ENCODE results near the gene MMP12. TPM values are rescaled to one million over a fixed set of nuclear protein-coding genes. Genes with fewer than 3 reads are reported as not detected.

Gene MMP12
- total RNA-seq, 1 donor: 3.0 TPM

GRCh38 chr11:102850973-102851745, 23.6 kb downstream of the MMP12 start:
- no peak overlapping the region for H3K4me3 ChIP-seq (ENCODE audit: low read depth, low read length)
- peak; percentile 46 for DNase-seq (ENCODE audit: low read depth)
- no peak for TF ChIP-seq CTCF (IDR thresholded peaks at IDR 0.05; ENCODE audit: insufficient read depth, low read depth, low read length)

GRCh38 chr11:102849311-102849710, 25.5 kb downstream of the MMP12 start:
- no peak for TF ChIP-seq CTCF (IDR thresholded peaks at IDR 0.05; ENCODE audit: insufficient read depth, low read depth, low read length)
- DNase-seq (ENCODE audit: low read depth): peak; percentile 64
- no peak overlapping the region for H3K4me3 ChIP-seq (ENCODE audit: low read depth, low read length)

- DNase-seq (ENCODE audit: low read depth): no peak
- no peak for TF ChIP-seq CTCF (IDR thresholded peaks at IDR 0.05; ENCODE audit: insufficient read depth, low read depth, low read length)
- no peak overlapping the region for H3K4me3 ChIP-seq (ENCODE audit: low read depth, low read length)
Observed at GRCh38 chr11:102846292-102846691, 28.5 kb downstream of the MMP12 start.

GRCh38 chr11:102843489-102843888, 31.3 kb downstream of the MMP12 start, which contains the start of gene MMP3:
Gene MMP3, minus strand, starts transcription at chr11:102843609. Its CDS starts 63 bp downstream, at chr11:102843546.
- no peak for DNase-seq (ENCODE audit: low read depth)
- H3K4me3 ChIP-seq (ENCODE audit: low read depth, low read length): no peak within 1 kb of the TSS
- no peak for TF ChIP-seq CTCF (IDR thresholded peaks at IDR 0.05; ENCODE audit: insufficient read depth, low read depth, low read length)

- no peak for TF ChIP-seq CTCF (IDR thresholded peaks at IDR 0.05; ENCODE audit: insufficient read depth, low read depth, low read length)
- H3K4me3 ChIP-seq (ENCODE audit: low read depth, low read length): no peak overlapping the region
- no peak for DNase-seq (ENCODE audit: low read depth)
Observed at GRCh38 chr11:102842930-102843329, 31.9 kb downstream of the MMP12 start.

GRCh38 chr11:102840018-102840417, 34.8 kb downstream of the MMP12 start:
- no peak for DNase-seq (ENCODE audit: low read depth)
- no peak for TF ChIP-seq CTCF (IDR thresholded peaks at IDR 0.05; ENCODE audit: insufficient read depth, low read depth, low read length)
- no peak overlapping the region for H3K4me3 ChIP-seq (ENCODE audit: low read depth, low read length)

- no peak for TF ChIP-seq CTCF (IDR thresholded peaks at IDR 0.05; ENCODE audit: insufficient read depth, low read depth, low read length)
- no peak for DNase-seq (ENCODE audit: low read depth)
- no peak overlapping the region for H3K4me3 ChIP-seq (ENCODE audit: low read depth, low read length)
Observed at GRCh38 chr11:102837646-102838045, 37.1 kb downstream of the MMP12 start.

Measured in fibroblast of villous mesenchyme (primary cell).